ENCODE data around the gene GSX1.
"Not testable (repeated sequence)": the region's sequence is repeated elsewhere in the genome, so short reads cannot be mapped to it uniquely, and the experiment has no call there.

GSX1 gene

GRCh38 chr13:27792393-27793218 lies at the start of gene GSX1:
TSS of gene GSX1 (plus strand) at chr13:27792483. CDS start at chr13:27792691, 208 bp downstream.
- DNase-seq, result no peak

GRCh38 chr13:27744801-27745200 lies 47.5 kb upstream of the GSX1 start:
- DNase-seq, result no peak

DNA sequence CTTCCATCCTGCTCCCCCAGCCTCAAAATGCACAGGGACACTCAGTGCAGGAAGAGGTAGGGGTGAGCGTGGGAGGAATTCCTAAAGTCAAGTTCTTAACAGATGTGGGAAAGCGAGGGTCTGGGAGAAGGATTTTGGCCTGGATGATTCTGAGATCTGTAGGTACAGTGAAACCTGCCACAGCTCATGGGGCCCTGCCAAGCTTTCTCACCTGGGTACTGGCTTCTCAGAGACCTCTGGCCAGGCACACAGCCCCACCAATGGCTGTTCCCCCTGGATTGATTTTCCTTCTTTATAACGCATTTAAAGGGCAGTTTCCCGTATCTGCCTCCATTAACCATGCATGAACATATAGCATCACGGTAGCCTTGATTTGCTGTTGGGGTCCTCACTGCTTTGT lies 47.0 kb upstream of the GSX1 start:
- DNase-seq, result no peak

DNA sequence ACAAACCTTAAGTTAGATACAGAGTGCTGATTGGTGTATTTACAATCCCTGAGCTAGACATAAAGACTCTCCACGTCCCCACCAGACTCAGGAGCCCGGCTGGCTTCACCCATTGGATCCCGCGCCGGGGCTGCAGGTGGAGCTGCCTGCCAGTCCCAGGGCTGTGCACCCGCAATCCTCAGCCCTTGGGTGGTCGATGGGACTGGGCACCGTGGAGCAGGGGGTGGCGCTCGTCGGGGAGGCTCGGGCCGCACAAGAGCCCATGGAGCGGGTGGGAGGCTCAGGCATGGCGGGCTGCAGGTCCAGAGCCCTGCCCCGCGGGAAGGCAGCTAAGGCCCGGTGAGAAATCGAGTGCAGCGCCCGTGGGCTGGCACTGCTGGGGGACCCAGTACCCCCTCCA lies 44.1 kb upstream of the GSX1 start:
- DNase-seq, result not testable (repeated sequence)

DNA sequence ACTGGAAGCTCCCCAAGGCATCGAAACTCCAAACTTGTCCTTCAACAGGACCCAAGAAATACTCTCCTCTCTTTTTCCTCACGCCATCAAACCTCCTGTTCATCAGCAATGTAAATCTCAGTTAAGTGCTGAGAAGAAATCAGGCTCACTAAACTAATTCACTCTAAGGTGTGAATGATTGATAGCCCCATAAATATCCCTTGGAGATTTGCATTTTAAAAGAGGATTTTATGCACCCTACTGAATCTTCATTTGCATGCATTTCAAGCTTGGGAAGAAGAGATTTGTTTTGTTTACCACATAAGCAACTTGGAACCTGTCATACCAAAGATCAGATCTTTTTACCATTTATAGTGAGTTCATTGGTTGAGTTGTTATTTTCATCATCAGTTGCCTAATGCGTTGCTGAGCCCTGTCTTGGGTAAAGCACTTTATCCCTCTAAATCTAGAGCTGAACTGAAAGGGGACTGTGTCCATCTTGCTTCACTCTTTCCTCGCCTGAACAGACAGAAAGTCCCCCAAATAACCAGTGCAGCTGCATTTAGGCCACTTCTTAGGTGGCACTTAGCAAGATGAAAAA lies 40.2 kb upstream of the GSX1 start:
- DNase-seq, result no peak

DNA sequence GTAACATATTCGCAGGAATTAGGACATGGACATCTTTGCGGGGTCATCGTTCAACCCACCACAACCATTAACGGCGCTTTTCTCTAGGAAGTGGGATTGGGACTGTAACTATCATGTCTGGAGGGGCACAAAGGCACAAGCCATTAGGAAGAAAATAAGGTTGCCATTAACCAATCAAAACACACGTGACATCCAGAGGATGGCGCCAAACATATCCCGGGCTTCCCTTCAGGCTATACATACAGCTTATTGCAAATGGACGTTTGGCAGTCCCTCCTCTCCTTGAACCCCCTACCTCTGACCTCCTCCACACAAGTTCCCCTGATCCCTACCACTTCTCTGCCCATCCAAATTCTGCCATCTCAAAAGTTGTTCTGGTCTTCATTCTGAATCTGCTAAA lies 26.6 kb upstream of the GSX1 start:
- DNase-seq, result no peak

GRCh38 chr13:27770809-27771208 lies 21.5 kb upstream of the GSX1 start:
- peak; percentile 7 for DNase-seq

GRCh38 chr13:27772651-27773425 lies 19.4 kb upstream of the GSX1 start:
- no peak for DNase-seq

- no peak for DNase-seq
These were observed 18.1 kb upstream of the GSX1 start for GRCh38 chr13:27774169-27774568.

DNA sequence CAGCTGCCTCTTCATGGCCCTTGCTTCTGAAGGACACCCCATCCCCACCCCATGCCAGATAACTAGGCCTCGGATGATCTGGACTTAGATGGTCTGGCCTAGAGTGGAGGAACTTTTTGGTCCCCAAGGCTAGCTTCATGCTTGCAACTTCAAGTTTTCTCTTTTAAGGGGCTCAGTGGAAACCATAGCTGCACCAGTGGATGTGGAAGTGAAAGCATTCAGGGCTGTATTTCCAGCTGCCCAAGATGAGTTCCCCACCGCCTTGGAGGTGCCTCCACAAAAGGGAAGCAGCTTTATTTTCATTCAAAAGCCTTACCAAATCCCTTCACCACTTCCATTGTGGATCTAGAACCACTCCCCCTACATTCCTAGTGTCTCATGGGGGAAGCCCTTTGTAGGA lies 17.6 kb upstream of the GSX1 start:
- DNase-seq, result no peak

DNA sequence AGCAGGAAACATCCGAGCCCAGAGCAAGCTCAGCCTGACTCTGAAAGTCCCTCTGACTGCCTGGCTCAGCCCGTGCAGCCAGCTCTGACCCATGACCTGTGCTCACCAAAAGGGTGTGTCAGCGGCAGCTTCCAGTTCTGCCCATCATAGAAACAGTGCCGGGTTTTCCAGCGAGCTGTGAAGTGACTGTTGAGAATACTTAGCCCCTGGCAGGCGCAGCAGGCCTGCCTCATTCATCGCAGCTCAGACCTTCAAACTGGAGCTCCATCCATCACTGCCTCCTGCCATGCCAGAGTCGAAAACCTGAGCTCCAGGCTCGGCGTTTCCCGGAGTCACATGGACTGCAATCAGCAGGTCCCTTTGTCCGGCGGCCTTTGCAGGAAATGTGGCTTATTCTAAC lies 16.3 kb upstream of the GSX1 start:
- no peak for DNase-seq

- DNase-seq, result no peak
These were observed 10.1 kb upstream of the GSX1 start for GRCh38 chr13:27782151-27782550.

GRCh38 chr13:27783111-27783510 lies 9.2 kb upstream of the GSX1 start:
- DNase-seq, result no peak

DNA sequence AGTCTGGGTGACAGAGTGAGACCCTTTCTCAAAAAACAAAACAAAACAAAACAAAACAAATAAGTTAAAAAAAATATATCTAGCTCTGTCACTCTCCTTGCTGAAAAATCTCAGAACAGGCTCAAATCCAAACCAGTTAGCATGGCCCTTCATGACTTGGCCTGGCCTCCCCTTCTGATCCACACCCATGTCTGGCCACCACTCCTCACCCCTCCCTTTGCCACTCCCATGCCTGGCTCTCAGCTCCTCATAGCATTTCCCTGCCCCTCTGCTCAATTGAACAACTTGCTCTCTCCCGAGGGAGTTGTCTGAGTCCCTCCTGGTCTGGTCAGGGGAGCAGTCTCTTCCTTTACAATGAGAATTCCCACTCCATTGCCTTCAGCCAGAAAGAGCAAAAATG lies 4.0 kb upstream of the GSX1 start:
- DNase-seq, result no peak

DNA sequence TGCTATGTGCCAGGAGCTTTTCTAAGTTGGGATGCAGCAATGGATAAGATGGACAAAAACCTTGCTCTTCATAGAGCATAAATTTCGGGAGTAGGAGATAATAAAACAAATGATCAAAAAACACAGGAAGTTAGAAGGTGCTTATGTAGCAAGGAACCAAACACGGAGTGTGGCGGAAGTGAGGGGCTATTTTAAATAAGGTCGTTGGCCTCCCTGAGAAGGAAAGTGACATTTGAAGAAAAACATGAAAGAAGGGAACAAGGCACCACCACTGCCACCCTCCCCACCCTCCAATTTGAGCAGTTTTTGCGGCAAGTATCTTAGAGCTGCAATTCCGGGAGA lies 3.2 kb upstream of the GSX1 start:
- DNase-seq, result no peak

GRCh38 chr13:27789495-27790303 lies 2.6 kb upstream of the GSX1 start:
- no peak for DNase-seq

GRCh38 chr13:27790523-27790922 lies 1.8 kb upstream of the GSX1 start:
- DNase-seq, result no peak

DNA sequence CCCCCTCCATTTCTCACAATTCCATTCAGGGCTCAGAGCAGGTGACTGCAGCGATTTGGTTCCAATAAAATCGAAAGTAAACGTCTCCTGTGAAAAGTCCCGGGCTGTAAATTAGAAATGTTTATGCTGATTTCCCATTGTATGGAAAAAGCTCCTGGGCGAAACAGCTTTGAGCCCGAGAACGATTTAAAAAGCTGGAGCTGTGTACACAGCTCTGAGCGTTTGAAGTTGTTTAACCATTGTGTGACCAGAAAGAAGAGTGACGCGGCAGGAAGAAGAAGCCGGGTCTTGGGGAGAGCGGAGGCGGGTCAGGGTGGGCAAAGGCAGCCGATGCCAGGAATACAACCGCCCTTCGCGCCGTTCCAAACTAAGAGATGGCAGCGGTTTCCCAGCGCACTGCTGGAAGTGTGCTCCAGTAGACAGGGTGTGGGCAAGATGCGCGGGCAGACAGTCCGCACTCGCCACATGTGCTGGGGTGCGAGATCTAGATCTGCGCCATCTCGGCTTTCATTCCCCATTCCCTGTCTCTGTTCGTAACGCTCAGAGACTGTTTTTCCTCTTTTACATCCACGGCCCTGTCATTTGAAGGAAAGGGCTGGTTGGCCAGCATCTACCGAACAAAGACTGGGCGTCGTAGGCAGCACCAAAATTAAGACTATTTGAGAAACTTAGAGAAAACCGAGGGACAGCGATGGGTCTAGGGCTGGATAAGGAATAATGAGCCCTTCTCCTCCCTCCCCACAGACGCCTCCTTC lies 960 bp upstream of the GSX1 start:
- DNase-seq, result no peak

DNA sequence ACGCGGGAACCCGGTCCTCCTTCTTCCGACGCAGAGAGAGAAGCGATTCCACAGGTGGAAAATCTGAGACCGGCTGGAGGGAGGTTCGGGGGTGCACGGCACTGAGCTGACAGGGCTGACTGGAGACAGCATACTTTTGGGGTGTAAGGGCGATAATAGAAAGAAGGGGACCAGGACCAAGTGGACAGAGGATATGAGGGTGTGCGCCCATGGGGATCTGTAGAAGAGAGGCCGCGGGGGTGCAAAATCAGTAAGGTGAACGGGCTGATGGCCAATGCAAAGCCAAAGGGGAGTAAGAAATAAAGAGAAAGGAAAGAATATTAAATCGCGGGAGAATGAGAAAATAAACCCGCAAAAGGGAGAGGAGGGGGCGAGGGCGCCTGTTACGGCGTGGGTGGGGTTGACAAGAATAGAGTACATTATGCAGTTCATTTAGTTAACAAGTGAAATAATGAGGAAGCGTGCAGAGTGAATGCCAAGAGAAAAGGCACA lies 336 bp upstream of the GSX1 start:
- DNase-seq, result no peak

DNA sequence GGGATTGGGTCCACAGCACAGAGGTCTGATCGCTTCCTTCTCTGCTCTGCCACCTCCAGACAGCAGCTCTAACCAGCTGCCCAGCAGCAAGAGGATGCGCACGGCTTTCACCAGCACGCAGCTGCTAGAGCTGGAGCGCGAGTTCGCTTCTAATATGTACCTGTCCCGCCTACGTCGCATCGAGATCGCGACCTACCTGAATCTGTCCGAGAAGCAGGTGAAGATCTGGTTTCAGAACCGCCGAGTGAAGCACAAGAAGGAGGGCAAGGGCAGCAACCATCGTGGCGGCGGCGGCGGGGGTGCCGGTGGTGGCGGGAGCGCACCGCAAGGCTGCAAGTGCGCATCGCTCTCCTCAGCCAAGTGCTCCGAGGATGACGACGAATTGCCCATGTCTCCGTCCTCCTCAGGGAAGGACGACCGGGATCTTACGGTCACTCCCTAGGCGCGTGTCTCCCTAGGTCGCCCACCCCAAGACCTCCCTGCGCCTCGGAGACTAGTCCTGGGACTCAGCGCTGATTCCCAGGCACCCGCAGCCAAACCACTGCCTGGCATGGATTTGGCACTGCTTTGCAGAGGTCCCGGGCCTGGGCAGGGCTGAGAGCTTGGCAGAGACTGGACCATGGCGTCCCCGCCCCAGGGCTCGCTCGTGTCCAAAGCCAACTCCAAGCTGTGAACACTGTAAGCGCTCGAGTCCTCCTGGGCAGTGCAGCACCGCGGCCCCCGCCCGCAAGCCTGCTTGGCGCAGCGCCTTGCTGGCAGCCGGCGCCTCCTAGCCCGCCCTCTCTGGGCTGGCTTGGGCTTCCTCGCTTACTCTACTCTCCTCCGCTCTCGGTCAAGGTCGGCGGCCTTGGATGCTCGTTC lies 1.5 kb downstream of the GSX1 start:
- no peak for DNase-seq

- DNase-seq, result no peak
These were observed 2.0 kb downstream of the GSX1 start for GRCh38 chr13:27794368-27794691.

Measured in NCI-H1694 (cell line).